GM19023 (cell line): ENCODE data around the gene CCDC38.
A peak's percentile ranks its signal among the peaks of the same experiment; 100 is the strongest.
"Not testable (repeated sequence)": the region's sequence is repeated elsewhere in the genome, so short reads cannot be mapped to it uniquely, and the experiment has no call there.

Experiments
- ATAC-seq: cut with Tn5 transposase; IDR thresholded peaks from one replicate; pipeline ENCODE4 v1.9.1; 2021; ENCODE audit warnings: mild to moderate bottlenecking, moderate library complexity; ENCODE audit not compliant: unreplicated experiment

CCDC38 gene

DNA sequence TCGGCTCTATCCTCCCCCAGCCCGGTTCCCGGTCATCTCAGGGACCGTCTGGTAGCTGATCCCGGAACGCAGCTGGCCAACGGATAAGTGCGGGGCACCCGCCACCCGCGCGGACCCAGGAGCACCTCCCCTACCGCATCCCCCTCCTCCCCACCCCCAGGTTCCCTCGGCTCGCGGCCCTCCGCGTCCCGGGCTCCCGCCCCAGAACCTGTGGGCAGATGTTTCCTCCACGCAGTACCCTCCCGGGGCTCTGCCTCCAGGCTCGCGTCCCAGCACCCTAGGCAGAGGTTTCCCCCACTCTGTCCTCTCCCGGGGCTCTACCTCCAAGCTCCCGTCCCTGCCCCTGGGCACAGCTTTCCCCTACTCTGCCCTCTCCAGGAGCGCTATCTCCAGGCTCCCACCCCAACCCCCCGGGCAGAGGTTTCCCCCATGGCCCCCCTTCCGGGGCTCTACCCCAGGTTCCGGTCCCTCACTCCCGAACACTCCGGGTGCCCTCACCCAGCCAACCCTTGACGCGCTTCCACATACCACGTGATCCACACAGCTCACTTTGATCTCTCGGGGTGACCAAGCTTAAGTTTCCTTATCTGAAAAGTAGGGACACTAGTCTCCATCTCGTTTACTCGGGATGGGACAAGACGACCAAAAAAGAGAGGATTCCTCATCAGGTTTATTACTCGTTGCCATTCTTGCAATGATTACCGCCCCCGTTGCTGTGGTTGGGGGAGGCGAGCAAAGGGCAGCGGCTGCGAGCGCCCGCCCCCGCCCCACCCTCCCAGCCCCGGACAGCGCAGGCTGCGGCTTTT is at the start of gene CCDC38:
Gene CCDC38 (minus strand): TSS at position 91 of the 806 bp plus-strand sequence. CDS start 6,105 bp downstream, outside the sequence.
- peak; percentile 99 for ATAC-seq

DNA sequence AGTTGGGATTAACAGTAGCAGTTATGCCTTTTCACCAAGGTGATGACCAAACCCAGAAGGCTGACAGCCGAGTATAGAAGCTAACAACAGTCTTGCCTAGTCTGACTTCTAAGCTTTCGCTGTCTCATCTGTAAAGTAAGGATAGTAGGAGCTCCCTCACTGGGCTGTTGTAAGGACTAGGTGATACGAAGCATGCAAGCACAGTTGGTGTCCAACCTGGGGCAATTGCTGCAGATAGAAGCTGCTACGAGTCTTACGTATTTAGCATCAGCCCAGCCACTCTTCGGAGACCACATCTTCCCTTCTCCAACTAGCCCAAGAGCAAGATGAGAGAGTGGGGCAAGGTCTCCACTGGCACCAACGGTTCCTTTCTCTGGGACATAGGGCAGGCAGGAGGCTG is 47.7 kb upstream of the CCDC38 start:
- ATAC-seq, result no peak

DNA sequence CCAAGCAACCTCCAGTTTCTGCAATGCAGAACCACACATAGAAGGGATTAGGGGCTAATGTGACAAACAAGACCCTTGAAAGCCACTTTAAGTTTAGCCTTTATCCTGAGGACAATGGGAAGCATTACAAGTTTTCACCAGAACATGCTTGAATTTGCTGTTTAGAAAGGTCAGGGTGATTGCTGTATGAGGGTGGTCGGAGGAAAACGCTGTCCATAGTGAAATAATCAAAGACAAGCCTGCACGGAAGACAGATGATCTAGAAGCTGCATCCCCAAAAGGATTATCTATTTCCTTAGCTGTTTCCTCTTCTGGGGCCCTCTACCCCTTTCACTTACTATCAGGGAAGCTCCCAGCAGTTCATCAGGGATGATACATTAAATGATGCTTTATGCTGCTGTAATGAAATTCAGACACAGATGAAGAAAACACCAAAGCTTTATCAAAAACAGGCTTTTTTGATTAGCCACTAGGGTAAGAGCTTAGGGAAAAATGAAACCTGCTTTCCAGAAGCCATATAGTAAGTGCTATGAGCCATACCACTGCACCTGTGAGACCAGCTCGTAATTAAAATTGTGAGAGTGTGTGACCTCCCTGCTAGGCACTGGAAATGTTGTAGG is 47.2 kb upstream of the CCDC38 start:
- no peak for ATAC-seq

DNA sequence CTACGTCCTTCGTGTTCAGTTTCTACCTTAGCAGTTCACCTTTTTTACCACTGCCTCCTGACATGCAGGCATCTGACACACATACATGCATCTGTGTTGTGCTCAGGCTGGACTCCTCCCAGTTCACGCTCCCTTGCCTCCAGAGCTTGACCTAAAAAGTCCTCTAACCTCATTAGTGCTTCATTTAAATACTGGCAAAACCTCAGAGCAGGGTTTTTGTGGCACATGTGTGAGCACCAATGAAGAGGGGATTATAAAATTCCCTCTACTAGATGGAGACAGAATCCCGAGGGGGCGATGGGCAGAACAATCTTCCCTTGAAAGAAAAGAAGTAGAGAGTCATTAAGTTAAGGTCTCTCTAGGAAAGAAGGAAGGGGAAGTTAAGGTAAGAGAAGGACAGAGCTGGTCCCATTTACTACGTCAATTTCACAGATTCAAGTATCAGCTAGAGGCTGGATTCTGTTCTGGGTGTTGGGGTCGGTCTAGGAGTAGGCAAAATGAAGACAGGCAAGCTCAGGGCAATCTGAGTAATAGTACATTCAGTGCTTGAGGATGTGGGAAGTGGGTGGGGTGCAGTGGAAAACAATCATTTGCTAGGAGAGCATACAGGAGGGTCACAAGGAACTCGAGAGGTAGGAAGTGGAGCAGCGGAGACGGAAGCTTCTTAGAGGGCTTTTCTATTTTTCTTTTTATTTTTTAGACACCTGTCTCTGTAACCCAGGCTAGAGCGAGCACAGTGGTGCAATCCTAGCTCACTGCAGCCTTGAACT is 46.3 kb upstream of the CCDC38 start:
- ATAC-seq, result no peak

DNA sequence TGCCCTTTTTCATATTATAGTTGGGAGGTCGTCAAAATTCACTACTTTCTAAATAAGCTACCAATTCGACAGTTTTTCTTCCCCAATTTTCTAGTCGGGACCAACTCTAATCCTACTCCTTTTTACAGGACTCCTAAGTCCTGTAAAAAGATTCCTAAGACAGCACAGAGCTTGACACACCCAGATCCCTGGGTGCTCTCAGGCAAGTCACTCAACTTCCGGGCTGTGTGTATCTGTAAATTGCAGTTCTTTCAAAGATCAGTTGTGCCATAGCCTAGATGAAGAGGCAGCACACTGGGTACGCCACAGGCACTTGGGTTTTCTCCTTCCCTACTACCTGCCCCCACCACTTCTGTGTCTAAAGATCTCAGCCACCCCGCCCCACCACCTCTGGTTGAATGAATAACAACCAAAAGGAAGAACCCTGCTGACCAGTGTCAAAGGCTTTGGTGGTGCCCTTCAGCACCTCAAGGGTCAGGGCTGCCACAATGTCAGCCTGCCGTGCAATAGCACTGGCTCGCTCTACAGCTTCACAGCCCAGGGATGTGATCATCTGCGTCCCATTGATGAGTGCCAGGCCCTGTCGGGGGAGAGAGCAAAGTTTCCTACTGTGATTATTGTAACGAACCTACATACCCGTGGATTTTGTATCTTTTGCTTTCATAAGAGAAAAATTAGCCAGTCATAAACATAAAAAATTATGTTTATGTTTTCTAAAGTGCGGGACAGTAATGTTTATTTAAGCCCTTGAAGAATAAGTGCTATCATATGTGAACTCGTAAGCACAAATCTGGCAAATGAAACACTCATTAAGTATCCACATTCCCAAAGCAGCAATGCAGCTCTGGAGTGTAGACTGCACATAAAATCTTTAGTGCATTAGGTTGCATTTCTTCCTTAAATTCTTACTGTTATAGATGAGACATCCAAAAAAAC is 44.5 kb upstream of the CCDC38 start:
- ATAC-seq, result no peak

DNA sequence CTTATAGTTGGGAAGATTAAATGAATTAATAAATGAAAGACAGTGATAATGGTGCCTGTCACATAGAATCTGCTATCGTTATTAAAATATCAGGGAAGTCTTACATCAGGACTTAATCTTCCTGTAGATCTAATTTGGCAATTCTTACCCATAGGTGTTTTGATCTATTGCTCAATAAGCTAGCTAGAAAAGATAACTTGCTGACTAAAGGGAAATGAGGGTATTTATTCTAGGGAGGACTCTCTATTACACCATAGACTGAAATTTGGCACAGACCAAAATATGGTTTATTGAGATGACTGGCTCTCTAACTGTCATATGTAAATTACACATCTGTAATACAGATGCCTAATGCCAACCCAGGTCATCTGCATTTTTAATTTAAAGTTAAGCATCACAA is 42.3 kb upstream of the CCDC38 start:
- ATAC-seq, result no peak

DNA sequence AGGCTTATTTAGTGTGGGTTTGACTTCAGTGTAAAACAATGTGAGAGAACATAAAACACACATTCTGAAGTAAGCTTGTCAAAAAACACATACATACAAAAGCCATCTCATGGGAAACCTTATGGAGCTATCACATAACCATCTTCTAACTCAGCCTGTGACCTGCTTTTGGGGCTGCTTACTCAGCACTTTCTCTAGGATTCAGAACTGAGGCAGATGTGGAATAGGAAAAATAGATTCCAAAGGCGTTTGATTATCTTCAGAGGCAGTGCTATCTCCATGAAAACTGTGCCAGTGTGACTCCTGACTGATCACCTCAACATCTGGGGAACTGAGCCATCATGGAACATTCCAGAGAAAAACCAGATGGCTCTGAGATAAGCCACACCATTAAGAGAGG is 40.2 kb upstream of the CCDC38 start:
- no peak for ATAC-seq

DNA sequence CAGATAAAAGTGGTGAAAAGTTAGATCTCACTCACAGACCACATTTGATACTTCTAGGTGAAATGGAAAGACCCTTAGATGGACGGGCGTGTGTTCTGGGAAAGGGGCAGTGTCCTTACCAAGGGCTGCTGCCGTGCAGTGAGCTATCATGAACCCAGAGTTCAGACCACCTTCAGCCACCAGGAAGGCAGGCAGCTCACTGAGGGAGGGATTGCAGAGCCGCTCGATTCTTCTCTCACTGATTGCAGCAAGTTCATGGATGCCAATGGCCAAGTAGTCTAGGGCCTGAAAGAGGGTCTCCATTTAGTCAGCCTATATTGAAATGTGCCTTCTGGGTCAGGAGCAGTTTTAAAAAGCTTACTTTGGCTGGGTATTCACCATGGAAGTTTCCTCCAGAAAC is 38.0 kb upstream of the CCDC38 start:
- ATAC-seq, result no peak

DNA sequence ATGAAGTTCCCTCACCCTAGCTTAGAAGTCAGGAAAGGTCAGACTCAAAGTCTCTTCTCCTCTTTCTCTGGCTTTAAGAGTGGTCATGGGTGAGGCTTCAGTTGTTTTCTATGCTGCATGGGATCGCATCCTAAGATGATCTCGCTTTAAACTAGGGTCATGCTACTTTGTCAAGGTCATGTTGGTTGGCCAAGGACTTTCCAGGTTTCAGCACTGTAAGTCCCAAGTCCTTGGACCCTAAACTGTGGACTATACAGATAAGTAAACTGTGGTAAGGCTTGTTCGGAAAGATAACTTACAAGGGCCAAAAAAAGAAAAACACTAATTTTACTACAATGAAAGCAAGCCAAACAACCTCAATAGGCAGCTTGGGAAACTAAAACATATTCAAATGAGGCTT is 36.4 kb upstream of the CCDC38 start:
- ATAC-seq, result no peak

DNA sequence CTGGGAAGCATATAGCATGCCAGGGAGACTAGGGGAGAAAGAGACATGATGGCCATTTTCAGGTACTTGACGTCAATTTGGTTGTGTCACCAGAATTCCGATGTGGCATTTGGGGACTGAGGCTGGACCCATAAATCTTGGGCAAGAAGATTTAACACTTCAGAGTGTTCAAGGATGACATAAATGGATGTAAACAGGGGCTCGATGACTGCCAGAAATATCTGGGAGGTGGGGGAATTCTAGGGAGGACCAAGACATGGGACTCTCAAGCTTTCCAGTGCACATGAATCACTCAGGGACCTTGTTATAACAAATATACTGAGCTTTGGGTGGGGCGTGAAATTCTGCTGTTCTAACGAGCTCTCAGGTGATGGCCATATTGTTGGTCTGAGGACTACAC is 35.9 kb upstream of the CCDC38 start:
- no peak for ATAC-seq

DNA sequence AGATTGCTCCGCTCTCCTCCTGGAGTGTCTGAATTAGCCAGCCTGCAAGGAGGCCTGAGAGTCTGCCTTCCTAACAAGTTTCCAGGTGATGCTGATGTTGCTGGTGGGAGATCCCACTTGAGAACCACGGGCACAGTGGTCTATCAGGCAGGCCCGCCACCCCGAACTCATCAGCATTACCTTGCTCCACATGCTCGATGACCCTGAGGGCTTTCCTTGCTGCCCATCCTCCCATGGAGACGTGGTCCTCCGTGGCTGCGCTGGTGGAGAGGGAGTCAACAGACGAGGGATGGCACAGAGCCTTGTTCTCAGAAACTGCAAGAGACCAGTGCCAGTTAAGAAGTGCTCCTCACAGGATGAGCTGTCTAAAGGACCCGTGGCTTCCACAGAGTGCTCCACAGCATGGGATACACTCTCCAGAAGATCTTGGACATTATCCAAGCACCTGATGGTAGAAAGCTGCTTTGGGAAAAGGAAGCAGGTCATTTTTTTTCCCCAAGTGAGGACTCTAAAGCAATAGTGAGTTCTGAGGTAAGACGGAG is 35.4 kb upstream of the CCDC38 start:
- no peak for ATAC-seq

DNA sequence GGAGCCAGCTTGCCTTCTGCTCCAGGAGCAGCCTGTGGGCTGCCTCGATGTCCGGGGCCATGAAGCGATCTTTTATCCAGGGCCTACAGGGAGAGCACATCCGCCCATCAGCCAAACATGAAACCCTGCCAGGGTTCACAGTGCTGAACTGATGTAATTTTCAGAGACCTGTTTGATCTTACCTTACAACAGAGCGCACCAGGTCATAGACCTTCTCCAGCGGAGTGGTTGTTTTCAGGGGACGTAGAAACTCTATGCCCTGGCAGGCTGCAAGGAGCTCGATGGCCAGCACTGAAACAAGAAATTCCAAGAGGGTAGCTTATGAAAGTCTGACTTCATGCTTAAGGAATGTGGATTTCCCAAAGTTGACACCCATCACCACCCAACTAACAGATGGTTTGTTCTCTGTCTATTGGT is 34.0 kb upstream of the CCDC38 start:
- no peak for ATAC-seq

DNA sequence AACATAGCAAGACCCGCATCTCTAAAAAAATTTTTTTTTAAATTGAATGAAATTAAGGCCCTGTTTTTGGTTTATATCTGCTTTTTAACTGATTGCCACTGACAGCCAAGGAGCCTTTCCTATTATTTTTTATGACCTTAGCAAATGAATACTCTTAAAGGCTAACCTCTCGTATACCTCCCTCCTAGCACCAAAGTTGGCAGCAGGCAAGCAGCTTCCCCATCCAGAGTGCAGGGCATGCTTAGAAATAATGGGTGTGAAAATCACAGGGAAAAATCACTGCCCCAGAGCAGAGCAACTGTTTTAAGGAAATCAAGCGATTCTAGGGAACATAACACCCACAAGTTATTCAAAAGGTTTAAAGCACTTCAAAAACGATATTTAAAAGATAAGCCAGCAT is 33.1 kb upstream of the CCDC38 start:
- ATAC-seq, result no peak

DNA sequence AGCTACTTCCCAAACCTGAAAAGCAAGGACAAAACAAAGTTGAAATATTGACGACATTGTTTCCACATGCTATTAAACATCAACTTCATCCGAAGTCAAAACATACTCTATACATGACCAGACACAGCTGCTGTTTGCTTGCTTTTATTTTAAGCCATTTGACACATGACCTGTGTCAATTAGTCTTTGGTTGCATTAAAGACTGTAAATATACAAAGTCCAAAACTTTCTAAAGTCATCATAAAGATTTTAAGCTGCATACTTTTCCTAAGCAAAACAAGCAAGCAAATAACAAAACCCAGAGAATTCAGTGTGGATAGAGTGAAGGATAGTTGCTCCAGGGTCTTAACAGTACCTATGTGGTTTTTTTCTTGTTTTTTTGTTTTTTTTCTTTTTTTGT is 31.9 kb upstream of the CCDC38 start:
- no peak for ATAC-seq

DNA sequence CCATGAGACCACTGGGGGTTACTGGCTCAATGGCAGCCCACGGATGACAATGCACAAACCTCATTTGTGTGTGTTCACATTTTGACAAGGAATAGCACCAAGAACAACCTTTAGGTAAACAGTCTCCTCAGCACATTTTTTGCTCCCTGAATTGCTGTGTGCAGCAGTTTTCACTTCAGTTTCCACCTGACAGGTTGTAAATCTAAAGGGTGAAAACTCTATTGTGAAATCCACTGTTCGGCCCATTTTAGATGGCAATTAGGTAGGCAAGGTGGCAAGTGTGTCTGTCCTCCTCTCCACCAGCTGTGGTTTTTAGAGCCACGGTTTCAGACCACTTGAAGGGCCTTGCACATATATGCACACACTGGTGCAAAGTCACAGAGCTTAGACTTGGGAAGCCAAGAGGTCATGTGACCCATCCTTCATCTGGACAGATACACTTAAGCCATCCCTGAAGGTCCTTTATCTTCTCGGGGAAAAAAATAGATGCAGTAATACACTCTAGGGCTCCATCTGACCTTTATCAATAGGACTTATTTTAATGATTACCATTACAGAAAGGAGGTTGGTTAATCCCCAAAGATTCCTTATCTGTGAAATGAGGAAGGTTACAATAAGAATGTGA is 30.5 kb upstream of the CCDC38 start:
- no peak for ATAC-seq

DNA sequence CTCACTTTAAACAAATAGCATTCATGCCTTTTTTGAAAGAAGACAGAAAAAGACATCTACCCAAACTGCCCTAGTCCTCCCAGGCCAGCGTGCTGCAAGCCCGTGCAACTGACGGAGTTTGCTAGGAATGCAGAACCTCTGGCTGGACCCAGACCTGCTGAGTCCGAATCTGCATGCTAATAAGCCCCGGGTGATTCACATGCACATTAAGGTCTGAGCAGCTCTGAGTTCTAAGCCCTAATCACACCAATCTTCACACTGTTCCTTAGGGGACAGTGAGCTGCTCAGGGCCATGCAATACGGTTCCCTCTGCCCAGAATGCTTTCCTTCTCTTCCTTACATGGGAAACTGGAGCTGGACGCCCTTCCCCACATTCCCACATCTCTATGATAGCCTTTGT is 28.5 kb upstream of the CCDC38 start:
- ATAC-seq, result no peak

DNA sequence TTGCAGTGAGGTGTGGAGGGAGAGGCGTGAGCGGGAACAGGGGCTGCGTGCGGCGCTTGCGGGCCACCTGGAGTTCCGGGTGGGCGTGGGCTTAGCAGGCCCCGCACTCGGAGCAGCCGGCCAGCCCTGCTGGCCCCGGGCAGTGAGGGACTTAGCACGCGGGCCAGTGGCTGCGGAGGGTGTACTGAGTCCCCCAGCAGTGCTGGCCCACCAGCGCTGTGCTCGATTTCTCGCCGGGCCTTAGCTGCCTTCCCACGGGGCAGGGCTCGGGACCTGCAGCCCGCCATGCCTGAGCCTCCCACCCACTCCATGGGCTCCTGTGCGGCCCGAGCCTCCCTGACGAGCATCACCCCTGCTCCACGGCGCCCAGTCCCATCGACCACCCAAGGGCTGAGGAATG is 26.7 kb upstream of the CCDC38 start:
- not testable (repeated sequence) for ATAC-seq

DNA sequence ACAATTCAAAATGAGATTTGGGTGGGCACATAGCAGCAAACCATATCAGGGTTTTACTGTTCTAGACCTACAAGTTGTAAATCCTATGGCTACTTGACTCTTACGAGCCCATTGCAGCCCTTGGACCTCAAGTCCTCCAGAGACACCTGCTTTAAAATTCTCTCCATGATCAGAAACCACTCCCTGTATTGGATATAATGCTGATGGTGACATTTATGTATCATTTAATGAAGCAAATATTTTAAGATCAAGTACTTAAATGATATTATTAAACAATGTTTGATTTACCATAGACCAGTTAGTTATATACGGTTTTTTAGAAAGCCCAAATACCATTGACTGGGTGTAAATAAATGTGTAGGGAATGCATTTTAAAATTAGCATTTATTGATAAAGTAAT is 24.9 kb upstream of the CCDC38 start:
- ATAC-seq, result no peak

DNA sequence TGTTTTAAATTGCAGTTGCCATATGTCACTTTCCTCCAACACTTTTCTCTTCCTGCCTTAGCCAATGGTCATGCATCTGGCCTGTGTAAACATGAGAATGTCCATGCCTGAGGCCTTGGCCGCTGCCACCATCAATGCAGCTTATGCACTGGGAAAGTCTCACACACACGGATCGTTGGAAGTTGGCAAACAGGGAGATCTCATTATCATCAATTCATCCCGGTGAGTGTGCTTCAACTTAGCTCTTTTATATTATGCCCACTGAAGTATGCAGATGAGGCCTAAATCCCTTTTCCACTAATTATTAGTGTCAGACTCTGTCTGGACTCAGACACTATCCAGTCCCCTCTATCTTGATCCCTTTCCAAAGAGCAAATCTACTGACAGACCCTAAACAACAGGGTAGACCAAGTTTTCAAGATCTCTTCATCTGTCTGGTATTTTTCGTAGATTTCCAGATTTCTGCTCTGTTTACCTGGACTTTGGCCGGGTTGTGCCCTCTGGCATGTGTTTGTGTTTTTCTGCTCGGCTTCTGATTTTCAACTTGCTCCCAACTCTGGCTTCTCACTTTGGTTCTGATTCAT is 24.0 kb upstream of the CCDC38 start:
- no peak for ATAC-seq

DNA sequence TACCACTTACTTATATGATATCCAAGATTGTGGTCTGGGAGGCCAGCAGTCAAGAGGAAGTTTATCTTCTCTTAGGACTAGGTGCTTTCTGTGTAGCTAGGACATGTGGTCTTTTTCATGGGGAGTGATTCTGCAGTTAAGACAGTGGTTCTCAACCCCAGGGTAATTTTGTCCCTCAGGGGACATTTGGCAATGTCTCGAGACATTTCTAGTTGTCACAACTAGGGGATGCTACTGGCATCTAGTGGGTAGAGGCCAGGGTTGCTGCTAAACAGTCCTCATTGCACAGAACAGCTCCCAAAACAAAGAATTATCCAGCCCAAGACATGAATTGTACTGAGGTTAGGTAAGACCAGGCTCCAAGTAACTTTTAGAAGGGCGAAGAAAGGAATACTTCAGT is 20.7 kb upstream of the CCDC38 start:
- no peak for ATAC-seq
